SK-N-SH (cell line): ENCODE results near the gene CDC42.

ENCODE experiments used
- CHD2 ChIP-seq: fragments of 150-350 bp; IDR thresholded peaks from 2 replicates; pipeline ENCODE4 v1.6.1; 2018; ENCODE audit warnings: low read length; ENCODE audit not compliant: partially characterized antibody
- CTCF ChIP-seq: fragments of 200-600 bp; sonication (generic); IDR thresholded peaks from 2 replicates; pipeline ENCODE4 v1.6.1; 2017; ENCODE audit warnings: antibody characterized with exemption, mild to moderate bottlenecking, moderate library complexity
- EP300 ChIP-seq, 2 experiments: IDR thresholded peaks; 2 replicates each; pipeline versions ENCODE4 v1.4.0 to v1.6.1; 2012; ENCODE audit warnings: borderline replicate concordance in 1 of 2, low read depth in 1 of 2, low read length in 1 of 2
- POLR2AphosphoS5 ChIP-seq: IDR thresholded peaks from 2 replicates; pipeline ENCODE4 v1.6.1; 2012; ENCODE audit warnings: low read depth, low read length
- REST ChIP-seq: IDR thresholded peaks from 2 replicates; pipeline ENCODE4 v1.6.1; 2012; ENCODE audit warnings: mild to moderate bottlenecking, low read depth, low read length, moderate library complexity
- RFX5 ChIP-seq: IDR thresholded peaks from 2 replicates; pipeline ENCODE4 v1.6.1; 2012; ENCODE audit warnings: mild to moderate bottlenecking, improper control_type of control experiment, low read length
- TAF1 ChIP-seq: IDR thresholded peaks from 2 replicates; pipeline ENCODE4 v1.6.1; 2012; ENCODE audit warnings: low read depth, mild to moderate bottlenecking, low read length, moderate library complexity, borderline replicate concordance
- TEAD4 ChIP-seq: IDR thresholded peaks from 2 replicates; pipeline ENCODE4 v1.4.0; 2012; ENCODE audit warnings: mild to moderate bottlenecking, borderline replicate concordance; ENCODE audit not compliant: insufficient read depth
- USF1 ChIP-seq: IDR thresholded peaks from 2 replicates; pipeline ENCODE4 v1.4.0; 2012; ENCODE audit warnings: low read depth, borderline replicate concordance
- USF2 ChIP-seq: fragments of 150-350 bp; IDR thresholded peaks from 2 replicates; pipeline ENCODE4 v1.6.1; 2017; ENCODE audit warnings: antibody characterized with exemption, low read length, low read depth, borderline replicate concordance
- YY1 ChIP-seq: IDR thresholded peaks from 2 replicates; pipeline ENCODE4 v1.4.0; 2012; ENCODE audit warnings: low read depth, mild to moderate bottlenecking

- no peak for TF ChIP-seq USF1
- no peak for TF ChIP-seq TEAD4
- no peak for TF ChIP-seq RFX5
- no peak for TF ChIP-seq CTCF
- TF ChIP-seq REST, result no peak
- TF ChIP-seq POLR2AphosphoS5, result no peak
- no peak for TF ChIP-seq USF2
- no peak for TF ChIP-seq TAF1
- no peak for TF ChIP-seq EP300 (IDR thresholded peaks at IDR 0.05; ENCODE audit: borderline replicate concordance in 1 of 2, low read depth in 1 of 2, low read length in 1 of 2)
- no peak for TF ChIP-seq YY1
- TF ChIP-seq CHD2, result no peak
Observed at GRCh38 chr1:22041505-22041904, 11.0 kb upstream of the CDC42 start.
